A673 (cell line): ENCODE data around the gene DHRSX. TPM values are rescaled to one million over a fixed set of nuclear protein-coding genes. Genes with fewer than 3 reads are reported as not detected.
A peak's percentile ranks its signal among the peaks of the same experiment; 100 is the strongest.

Experiments
- BruUV-seq: library from RNA; stranded (reverse); fragments of 400-500 nt; replicated peaks from 2 replicates; lab custom pipeline; 2021; lab: Mats Ljungman, UMichigan
- CTCF ChIA-PET: fragments of 300-600 bp; sonication (Branson Sonifier 250); formaldehyde crosslinking; loops from one replicate; lab custom pipeline; 2022; ENCODE audit warnings: antibody characterized with exemption; lab: Charles Lee
- POLR2A ChIA-PET: fragments of 300-600 bp; sonication (Branson Sonifier 250); formaldehyde crosslinking; loops from one replicate; lab custom pipeline; 2022; ENCODE audit warnings: antibody characterized with exemption; ENCODE audit not compliant: low non-redundant PET; lab: Charles Lee
- DNase-seq: peaks from one replicate; pipeline ENCODE4 v3.0.0-alpha.2; 2015; ENCODE audit warnings: low spot score
- H3K27ac ChIP-seq: fragments of 200-600 bp; sonication (generic); 2 replicates; pipeline ENCODE4 v1.5.1; 2016; ENCODE audit warnings: mixed run types, low read depth, mild to moderate bottlenecking, mixed read lengths, antibody characterized with exemption, low read length; ENCODE audit not compliant: poor library complexity, severe bottlenecking
- H3K27me3 ChIP-seq: fragments of 200-600 bp; sonication (generic); replicated peaks from 2 replicates; pipeline ENCODE4 v1.6.1; 2017; ENCODE audit warnings: mixed run types, low read depth, mild to moderate bottlenecking, mixed read lengths, antibody characterized with exemption, low read length; ENCODE audit not compliant: insufficient read depth, poor library complexity
- H3K36me3 ChIP-seq: fragments of 200-600 bp; sonication (generic); 2 replicates; pipeline ENCODE4 v1.6.1; 2016; ENCODE audit warnings: mixed run types, mild to moderate bottlenecking, mixed read lengths, antibody characterized with exemption, low read length; ENCODE audit not compliant: insufficient read depth, poor library complexity, severe bottlenecking
- H3K4me1 ChIP-seq: fragments of 200-600 bp; sonication (generic); 2 replicates; pipeline ENCODE4 v1.6.1; 2017; ENCODE audit warnings: mixed run types, mild to moderate bottlenecking, mixed read lengths, antibody characterized with exemption, low read length; ENCODE audit not compliant: insufficient read depth, poor library complexity, severe bottlenecking
- H3K4me3 ChIP-seq: fragments of 200-600 bp; sonication (generic); 2 replicates; pipeline ENCODE4 v1.5.1; 2016; ENCODE audit warnings: low read depth, mixed run types, mild to moderate bottlenecking, mixed read lengths, low read length; ENCODE audit not compliant: poor library complexity, severe bottlenecking
- H3K9me3 ChIP-seq: fragments of 200-600 bp; sonication (generic); 2 replicates; pipeline ENCODE4 v1.6.1; 2016; ENCODE audit warnings: mixed run types, low read depth, mild to moderate bottlenecking, mixed read lengths, antibody characterized with exemption, low read length; ENCODE audit not compliant: poor library complexity, severe bottlenecking
- EZH2 ChIP-seq: fragments of 200-600 bp; sonication (generic); IDR thresholded peaks from 2 replicates; pipeline ENCODE4 v1.6.1; 2017; ENCODE audit warnings: borderline replicate concordance, low read depth, mild to moderate bottlenecking, mixed read lengths, antibody characterized with exemption, low read length; ENCODE audit not compliant: poor library complexity, severe bottlenecking
- intact Hi-C: fragments of 100-400 bp; cut with micrococcal nuclease; formaldehyde crosslinking; loops from one replicate; pipeline ENCODE4 v1.10.0; 2022; ENCODE audit not compliant: unreplicated experiment
- total RNA-seq: library from RNA; stranded (reverse); gene quantifications from 2 replicates; pipeline ENCODE4 v1.2.3, GENCODE V29; 2021
- TF ChIP-seq, protein P1 (sequence below): fragments of 300-800, 200-600 bp; sonication (generic); conservative IDR thresholded peaks from 2 replicates; pipeline ENCODE4 v1.5.1; 2017; ENCODE audit warnings: low read depth, mild to moderate bottlenecking, antibody characterized with exemption, low read length, moderate library complexity, mixed read lengths

The DHRSX gene
- total RNA-seq, 1 experiment from 2014 or later, result 30.2 TPM

DNA sequence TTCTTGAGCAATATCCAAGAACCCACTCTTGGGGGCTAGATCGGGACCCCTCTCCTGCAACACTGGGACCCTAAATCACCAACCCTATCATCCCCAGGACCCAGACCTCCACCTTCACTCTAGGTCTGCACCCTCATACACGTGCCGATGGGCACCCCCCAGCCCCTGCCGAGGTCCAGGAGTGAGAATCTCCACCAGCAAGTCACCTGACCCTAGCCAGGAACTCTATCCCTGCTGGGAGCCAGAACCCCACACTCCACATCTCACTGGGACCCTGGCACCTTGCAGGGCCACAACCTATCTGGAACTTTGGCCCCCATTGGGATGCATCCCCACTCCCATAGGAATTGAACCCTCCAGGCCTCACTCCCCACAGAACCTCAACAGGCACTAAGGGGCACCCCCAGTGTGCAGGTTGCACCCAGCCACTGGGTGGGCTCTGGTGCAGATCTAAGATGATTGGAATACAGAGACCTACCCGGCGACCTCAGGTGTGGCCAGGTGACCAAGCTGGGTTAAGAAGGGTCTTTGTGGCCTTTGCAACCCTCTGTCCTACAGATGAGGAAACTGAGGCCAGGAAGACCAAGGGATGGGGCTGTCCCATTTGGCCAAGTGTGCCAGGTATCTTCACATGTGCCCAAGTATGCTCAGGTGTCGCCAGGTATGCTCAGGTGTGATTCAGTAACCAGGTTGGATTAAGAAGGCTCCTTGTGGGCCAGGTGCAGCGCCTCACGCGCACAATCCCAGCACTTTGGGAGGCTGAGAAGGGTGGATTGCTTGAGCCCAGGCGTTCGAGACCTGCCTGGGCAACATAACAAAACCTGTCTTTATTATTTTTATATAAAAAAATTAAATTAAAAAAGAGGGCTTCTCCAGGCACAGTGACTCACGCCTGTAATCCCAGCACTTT is 3.1 kb upstream of the DHRSX start:
- Histone ChIP-seq H3K9me3 (no peaks in the 10 kb centered on the region), H3K4me1 (peaks cover 17% of the 10 kb centered on the region), H3K27ac (no peak overlapping the region), H3K36me3 (no peaks in the 10 kb centered on the region), H3K27me3 (no peaks in the 10 kb centered on the region), H3K4me3 (no peak overlapping the region)
- intact Hi-C loops, result loop anchor here (10.0 kb wide), 1 partner anchor 71 kb away; no protein-coding TSS in a partner anchor
- ChIA-PET CTCF (no interaction called here), POLR2A (no interaction called here)
- no peak for TF ChIP-seq EZH2
- TF ChIP-seq, protein P1, sequence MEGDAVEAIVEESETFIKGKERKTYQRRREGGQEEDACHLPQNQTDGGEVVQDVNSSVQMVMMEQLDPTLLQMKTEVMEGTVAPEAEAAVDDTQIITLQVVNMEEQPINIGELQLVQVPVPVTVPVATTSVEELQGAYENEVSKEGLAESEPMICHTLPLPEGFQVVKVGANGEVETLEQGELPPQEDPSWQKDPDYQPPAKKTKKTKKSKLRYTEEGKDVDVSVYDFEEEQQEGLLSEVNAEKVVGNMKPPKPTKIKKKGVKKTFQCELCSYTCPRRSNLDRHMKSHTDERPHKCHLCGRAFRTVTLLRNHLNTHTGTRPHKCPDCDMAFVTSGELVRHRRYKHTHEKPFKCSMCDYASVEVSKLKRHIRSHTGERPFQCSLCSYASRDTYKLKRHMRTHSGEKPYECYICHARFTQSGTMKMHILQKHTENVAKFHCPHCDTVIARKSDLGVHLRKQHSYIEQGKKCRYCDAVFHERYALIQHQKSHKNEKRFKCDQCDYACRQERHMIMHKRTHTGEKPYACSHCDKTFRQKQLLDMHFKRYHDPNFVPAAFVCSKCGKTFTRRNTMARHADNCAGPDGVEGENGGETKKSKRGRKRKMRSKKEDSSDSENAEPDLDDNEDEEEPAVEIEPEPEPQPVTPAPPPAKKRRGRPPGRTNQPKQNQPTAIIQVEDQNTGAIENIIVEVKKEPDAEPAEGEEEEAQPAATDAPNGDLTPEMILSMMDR, result no peak
- no peak for DNase-seq
- no TSS peak for BruUV-seq

DNA sequence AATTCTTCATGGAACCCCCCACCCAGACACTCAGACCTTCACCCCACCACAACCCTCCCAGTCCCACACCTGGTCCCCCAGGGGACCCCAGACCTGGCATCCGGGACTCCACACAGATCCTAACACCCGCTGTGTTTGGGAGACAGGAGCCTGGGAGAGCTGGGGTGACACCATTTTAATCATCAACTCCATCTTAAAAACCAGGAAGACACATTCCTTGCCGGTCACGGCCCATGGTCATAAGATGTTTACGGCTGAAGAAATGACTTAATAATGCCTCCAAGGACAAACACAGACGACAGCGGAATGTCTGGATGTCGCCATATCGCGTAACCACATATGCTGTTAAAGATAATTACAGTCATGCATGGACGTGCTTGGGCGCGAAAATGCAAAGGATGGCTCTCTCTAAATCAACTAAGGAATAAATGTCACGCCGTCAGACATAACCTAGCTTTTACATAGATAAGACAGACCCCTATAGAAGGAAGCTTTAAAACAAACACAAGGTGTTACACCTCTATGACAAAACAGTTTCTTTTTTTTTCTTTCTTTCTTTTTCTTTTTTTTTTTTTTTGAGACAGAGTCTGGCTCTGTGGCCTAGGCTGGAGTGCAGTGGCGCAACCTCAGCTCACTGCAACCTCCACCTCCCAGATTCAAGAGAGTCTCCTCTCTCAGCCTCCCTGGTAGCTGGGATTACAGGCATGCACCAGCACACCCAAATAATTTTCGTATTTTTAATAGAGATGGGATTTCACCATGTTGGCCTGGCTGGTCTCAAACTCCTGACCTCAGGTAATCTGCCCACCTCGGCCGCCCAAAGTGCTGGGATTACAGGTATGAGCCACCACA is 2.1 kb upstream of the DHRSX start:
- H3K9me3 ChIP-seq, result no peaks in the 10 kb centered on the region
- no peak overlapping the region for H3K4me3 ChIP-seq
- no peaks in the 10 kb centered on the region for H3K27me3 ChIP-seq
- no peak overlapping the region for H3K27ac ChIP-seq
- TF ChIP-seq, protein P1, result no peak
- no peak for TF ChIP-seq EZH2
- no TSS peak for BruUV-seq
- intact Hi-C loops, result loop anchor here (10.0 kb wide), 1 partner anchor 72 kb away; no protein-coding TSS in a partner anchor
- peak; percentile 52 for DNase-seq
- H3K36me3 ChIP-seq, result no peaks in the 10 kb centered on the region
- H3K4me1 ChIP-seq, result peaks cover 27% of the 10 kb centered on the region
- POLR2A ChIA-PET, result no interaction called here
- CTCF ChIA-PET, result no interaction called here

DNA sequence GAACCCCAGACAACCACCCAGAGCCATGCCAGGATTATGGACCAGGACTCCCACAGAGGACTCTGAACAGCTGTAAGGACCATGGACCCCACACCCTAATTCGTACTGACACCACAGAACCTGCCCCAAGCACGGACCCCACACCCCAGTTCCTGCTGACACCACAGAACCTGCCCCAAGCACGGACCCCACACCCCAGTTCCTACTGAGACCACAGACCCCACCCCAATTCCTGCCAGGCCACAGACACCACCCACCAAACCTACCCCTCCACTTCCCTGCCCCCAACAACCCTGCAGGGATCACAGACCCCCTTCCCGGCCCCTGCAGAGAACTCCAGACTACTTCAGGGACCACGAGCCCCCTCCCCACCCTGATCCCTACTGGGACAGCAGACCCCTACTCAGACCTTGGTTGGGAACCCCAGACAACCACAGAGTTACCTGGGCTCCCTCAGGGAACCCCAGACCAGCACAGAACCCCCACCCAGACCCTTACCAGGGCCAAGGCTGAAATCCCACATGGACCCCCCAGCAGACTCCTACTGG is 1.4 kb upstream of the DHRSX start:
- ChIA-PET CTCF (no interaction called here), POLR2A (no interaction called here)
- Histone ChIP-seq H3K27ac (no peak overlapping the region), H3K4me3 (no peak overlapping the region), H3K9me3 (no peaks in the 10 kb centered on the region), H3K27me3 (no peaks in the 10 kb centered on the region), H3K36me3 (peaks cover 1% of the 10 kb centered on the region), H3K4me1 (peaks cover 28% of the 10 kb centered on the region)
- BruUV-seq, result no TSS peak
- intact Hi-C loops, result loop anchor here (10.0 kb wide), 1 partner anchor 73 kb away; no protein-coding TSS in a partner anchor
- DNase-seq, result no peak
- TF ChIP-seq, protein P1, result no peak
- no peak for TF ChIP-seq EZH2
